Choroid plexus epithelial cell (primary cell): ENCODE measurements around the gene CTNNA2.

ENCODE experiments used
- DNase-seq: peaks from one replicate; pipeline ENCODE4 v3.0.0-alpha.2; 2010; ENCODE audit warnings: low read depth
- H3K4me3 ChIP-seq: 2 replicates; pipeline ENCODE4 v1.5.1; 2011; ENCODE audit warnings: low read depth, mild to moderate bottlenecking, control low read depth, low read length, moderate library complexity
- CTCF ChIP-seq: conservative IDR thresholded peaks from 2 replicates; pipeline ENCODE4 v1.5.1; 2011; ENCODE audit warnings: low read depth, mild to moderate bottlenecking, control low read depth, inconsistent platforms, low read length, moderate library complexity

The CTNNA2 gene

GRCh38 chr2:80610108-80610507 is 1097.3 kb downstream of the CTNNA2 start:
- TF ChIP-seq CTCF, result no peak
- no peak for DNase-seq
- no peak overlapping the region for H3K4me3 ChIP-seq

DNA sequence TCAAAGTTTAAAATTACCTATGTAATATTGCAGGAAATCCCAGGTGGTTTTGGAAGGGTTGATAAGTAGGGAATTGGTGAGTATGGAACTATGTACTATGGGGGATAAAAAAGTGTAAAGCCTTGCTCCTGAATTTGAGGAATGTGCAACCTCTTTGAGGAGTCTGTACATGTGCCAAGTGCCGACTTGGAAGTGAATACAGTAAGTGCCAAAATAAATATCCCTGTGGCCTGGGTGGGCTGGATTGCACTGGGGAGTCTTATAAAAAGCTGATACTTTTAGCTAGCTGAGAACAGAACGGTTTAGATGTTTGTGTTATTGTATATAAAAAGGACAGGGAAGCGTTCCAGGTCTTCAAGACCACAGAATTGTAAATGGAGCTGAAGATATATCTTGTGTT is 1108.8 kb downstream of the CTNNA2 start:
- peak; percentile 8 for DNase-seq
- TF ChIP-seq CTCF, result no peak
- H3K4me3 ChIP-seq, result no peak overlapping the region

GRCh38 chr2:80624062-80624461 is 1111.2 kb downstream of the CTNNA2 start:
- no peak for DNase-seq
- TF ChIP-seq CTCF, result no peak
- no peak overlapping the region for H3K4me3 ChIP-seq

DNA sequence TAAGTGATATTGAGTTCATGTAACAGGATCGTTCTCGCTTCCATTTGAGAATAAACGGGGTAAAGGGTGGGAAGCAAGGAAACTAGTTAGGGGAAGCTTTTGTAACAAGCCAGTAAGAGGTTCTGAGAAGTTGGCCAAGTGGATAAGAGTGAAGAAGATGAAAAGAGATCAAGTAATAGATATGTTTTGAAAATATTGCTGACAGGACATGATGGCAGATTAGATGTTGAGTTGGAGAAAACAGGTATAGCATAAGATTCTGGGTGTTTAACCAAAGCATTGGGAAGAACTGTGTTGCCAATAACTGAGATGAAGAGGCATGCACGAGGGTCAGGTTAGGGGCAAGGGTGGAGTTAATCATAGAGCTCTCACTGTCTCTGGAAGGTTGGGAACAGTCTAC is 1121.7 kb downstream of the CTNNA2 start:
- TF ChIP-seq CTCF, result no peak
- no peak for DNase-seq
- H3K4me3 ChIP-seq, result no peak overlapping the region

DNA sequence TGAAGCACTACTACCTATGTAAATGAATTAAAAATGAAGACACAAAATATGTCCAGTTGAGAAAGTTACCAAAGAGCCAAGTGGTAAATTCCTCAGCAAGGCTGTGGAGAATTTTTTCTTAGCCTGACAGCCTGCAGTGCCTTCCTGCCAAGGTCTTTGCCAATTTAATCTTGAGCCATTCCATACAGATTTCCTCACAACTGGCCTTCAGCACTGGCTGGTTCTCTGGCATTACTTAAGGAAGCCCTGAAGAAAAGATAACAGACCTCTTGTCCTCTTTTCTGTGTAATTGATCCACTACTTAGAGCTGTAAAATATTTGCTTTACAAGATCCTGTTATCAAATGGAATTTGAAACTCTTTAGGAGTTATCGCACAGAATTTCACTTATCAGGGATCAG is 1125.9 kb downstream of the CTNNA2 start:
- no peak for TF ChIP-seq CTCF
- no peak for DNase-seq
- no peak overlapping the region for H3K4me3 ChIP-seq

DNA sequence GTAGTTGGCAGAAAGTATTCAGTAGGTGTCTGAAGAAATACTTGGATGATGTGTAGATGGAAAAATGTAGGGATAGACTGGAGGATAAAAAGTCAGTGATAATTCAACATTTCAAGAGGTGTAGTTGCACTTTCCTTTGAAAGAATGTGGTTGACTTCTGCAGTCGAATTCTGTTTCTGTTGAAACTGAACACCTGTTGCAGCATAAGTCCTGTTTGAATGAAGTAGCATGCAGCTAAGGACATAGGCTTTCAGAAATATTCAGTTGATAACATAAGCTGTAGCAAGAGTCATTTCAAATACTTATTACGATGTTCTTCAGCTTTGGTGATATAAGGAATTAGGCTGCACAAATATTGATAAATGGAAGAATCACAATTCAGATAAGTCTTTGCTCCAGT is 1129.6 kb downstream of the CTNNA2 start:
- no peak for DNase-seq
- H3K4me3 ChIP-seq, result no peak overlapping the region
- TF ChIP-seq CTCF, result no peak

- TF ChIP-seq CTCF, result no peak
- DNase-seq, result no peak
- no peak overlapping the region for H3K4me3 ChIP-seq
Observed at GRCh38 chr2:80643598-80643997, 1130.7 kb downstream of the CTNNA2 start.
